H4 (cell line): ENCODE measurements around the gene SLC4A9. TPM values are rescaled to one million over a fixed set of nuclear protein-coding genes. Genes with fewer than 3 reads are reported as not detected.

Source experiments
- DNase-seq: peaks from one replicate; pipeline ENCODE4 v3.0.0-alpha.2; 2015; ENCODE audit warnings: low spot score
- total RNA-seq: library from RNA; depleted of rRNA; stranded (reverse); fragments of >200 nt; shearing (Covaris generic); gene quantifications from 2 replicates; pipeline ENCODE4 v1.2.3, GENCODE V29; 2014; rRNA removed

Gene SLC4A9
- not detected in 2 replicates for total RNA-seq

- DNase-seq, result no peak
Observed at GRCh38 chr5:140360101-140360500, at the start of gene SLC4A9. Gene SLC4A9 (plus strand): TSS chr5:140360194. CDS start chr5:140360237, 43 bp downstream.

- no peak for DNase-seq
Observed at GRCh38 chr5:140310434-140310833, 49.6 kb upstream of the SLC4A9 start.

GRCh38 chr5:140311011-140311467 is 49.0 kb upstream of the SLC4A9 start:
- peak; percentile 68 for DNase-seq

GRCh38 chr5:140312067-140312790 is 47.8 kb upstream of the SLC4A9 start:
- peak; percentile 58 for DNase-seq

GRCh38 chr5:140312791-140313189 is 47.2 kb upstream of the SLC4A9 start:
- no peak for DNase-seq

GRCh38 chr5:140317859-140318258 is 42.1 kb upstream of the SLC4A9 start:
- no peak for DNase-seq

GRCh38 chr5:140318792-140319191 is 41.2 kb upstream of the SLC4A9 start:
- no peak for DNase-seq

- no peak for DNase-seq
Observed at GRCh38 chr5:140319833-140320232, 40.2 kb upstream of the SLC4A9 start.

- no peak for DNase-seq
Observed at GRCh38 chr5:140321796-140322195, 38.2 kb upstream of the SLC4A9 start.

- DNase-seq, result no peak
Observed at GRCh38 chr5:140322751-140323731, 37.0 kb upstream of the SLC4A9 start.

- DNase-seq, result no peak
Observed at GRCh38 chr5:140324041-140324600, 35.9 kb upstream of the SLC4A9 start.

- DNase-seq, result no peak
Observed at GRCh38 chr5:140324617-140325241, 35.3 kb upstream of the SLC4A9 start.

- no peak for DNase-seq
Observed at GRCh38 chr5:140325486-140325885, 34.5 kb upstream of the SLC4A9 start.

- peak; percentile 30 for DNase-seq
Observed at GRCh38 chr5:140327589-140327988, 32.4 kb upstream of the SLC4A9 start.

- DNase-seq, result no peak
Observed at GRCh38 chr5:140328036-140328764, 31.8 kb upstream of the SLC4A9 start.

- DNase-seq, result no peak
Observed at GRCh38 chr5:140329739-140330481, 30.1 kb upstream of the SLC4A9 start.

GRCh38 chr5:140331638-140332037 is 28.4 kb upstream of the SLC4A9 start:
- DNase-seq, result no peak

- no peak for DNase-seq
Observed at GRCh38 chr5:140336388-140336787, 23.6 kb upstream of the SLC4A9 start.

- DNase-seq, result no peak
Observed at GRCh38 chr5:140337880-140338279, 22.1 kb upstream of the SLC4A9 start.

GRCh38 chr5:140338336-140338735 is 21.7 kb upstream of the SLC4A9 start:
- DNase-seq, result no peak
